H9 (cell line): Measurements from ENCODE around the gene PCDH9. TPM values are rescaled to one million over a fixed set of nuclear protein-coding genes. Genes with fewer than 3 reads are reported as not detected.

ENCODE experiments used
- DNase-seq: peaks from one replicate; pipeline ENCODE4 v3.0.0-alpha.2; 2017
- H2AFZ ChIP-seq: one replicate; pipeline ENCODE4 v1.6.1; 2013; ENCODE audit warnings: mild to moderate bottlenecking, low read length, control low read depth, moderate library complexity
- H2AK5ac ChIP-seq: 2 replicates; pipeline ENCODE4 v1.6.1; 2013; ENCODE audit warnings: low read length, control low read depth, mixed read lengths; ENCODE audit not compliant: insufficient read length
- H2BK120ac ChIP-seq: one replicate; pipeline ENCODE4 v1.6.1; 2013; ENCODE audit warnings: low read depth, mild to moderate bottlenecking, low read length, control low read depth, inconsistent platforms; ENCODE audit not compliant: poor library complexity, severe bottlenecking
- H2BK12ac ChIP-seq: 2 replicates; pipeline ENCODE4 v1.6.1; 2013; ENCODE audit warnings: low read length, control low read depth, mixed read lengths, low read depth; ENCODE audit not compliant: insufficient read length
- H2BK15ac ChIP-seq: 2 replicates; pipeline ENCODE4 v1.6.1; 2013; ENCODE audit warnings: low read depth, low read length, control low read depth
- H2BK20ac ChIP-seq: one replicate; pipeline ENCODE4 v1.6.1; 2013; ENCODE audit warnings: low read depth, mild to moderate bottlenecking, low read length, control low read depth, inconsistent platforms; ENCODE audit not compliant: poor library complexity, severe bottlenecking
- H2BK5ac ChIP-seq: 2 replicates; pipeline ENCODE4 v1.6.1; 2013; ENCODE audit warnings: low read length, control low read depth, mixed read lengths; ENCODE audit not compliant: insufficient read length
- H3K14ac ChIP-seq: 2 replicates; pipeline ENCODE4 v1.6.1; 2013; ENCODE audit warnings: low read length, control low read depth; ENCODE audit not compliant: insufficient read depth
- H3K18ac ChIP-seq: 2 replicates; pipeline ENCODE4 v1.6.1; 2013; ENCODE audit warnings: low read depth, mild to moderate bottlenecking, mixed read lengths, low read length, control low read depth; ENCODE audit not compliant: insufficient read length
- H3K23ac ChIP-seq: 2 replicates; pipeline ENCODE4 v1.6.1; 2013; ENCODE audit warnings: low read length, control low read depth, mixed read lengths, low read depth; ENCODE audit not compliant: insufficient read length
- H3K23me2 ChIP-seq: 2 replicates; pipeline ENCODE4 v1.6.1; 2013; ENCODE audit warnings: low read depth, mild to moderate bottlenecking, mixed read lengths, low read length, control low read depth; ENCODE audit not compliant: insufficient read length, poor library complexity, severe bottlenecking
- H3K27ac ChIP-seq: 2 replicates; pipeline ENCODE4 v1.5.1; 2013; ENCODE audit warnings: low read length, control low read depth, mixed read lengths, low read depth; ENCODE audit not compliant: insufficient read length
- H3K27me3 ChIP-seq: 2 replicates; pipeline ENCODE4 v1.6.1; 2013; ENCODE audit warnings: low read length, control low read depth, inconsistent platforms; ENCODE audit not compliant: insufficient read depth
- H3K4ac ChIP-seq: 2 replicates; pipeline ENCODE4 v1.6.1; 2013; ENCODE audit warnings: low read depth, mild to moderate bottlenecking, control low read depth, inconsistent platforms, low read length, moderate library complexity
- H3K4me1 ChIP-seq: 2 replicates; pipeline ENCODE4 v1.6.1; 2013; ENCODE audit warnings: low read length, control low read depth, inconsistent platforms; ENCODE audit not compliant: insufficient read depth
- H3K4me2 ChIP-seq: 2 replicates; pipeline ENCODE4 v1.6.1; 2013; ENCODE audit warnings: low read length, control low read depth, mixed read lengths; ENCODE audit not compliant: insufficient read length, insufficient read depth
- H3K56ac ChIP-seq: 2 replicates; pipeline ENCODE4 v1.6.1; 2013; ENCODE audit warnings: low read depth, mild to moderate bottlenecking, mixed read lengths, low read length, control low read depth; ENCODE audit not compliant: insufficient read length
- H3K79me1 ChIP-seq: 2 replicates; pipeline ENCODE4 v1.6.1; 2013; ENCODE audit warnings: low read depth, mild to moderate bottlenecking, moderate library complexity, low read length, control low read depth, inconsistent platforms; ENCODE audit not compliant: insufficient read depth, poor library complexity, severe bottlenecking
- H3K79me2 ChIP-seq: 2 replicates; pipeline ENCODE4 v1.6.1; 2013; ENCODE audit warnings: low read length, control low read depth, inconsistent platforms; ENCODE audit not compliant: insufficient read depth
- H3K9ac ChIP-seq: 2 replicates; pipeline ENCODE4 v1.6.1; 2013; ENCODE audit warnings: low read length, control low read depth, mixed read lengths; ENCODE audit not compliant: insufficient read length; ENCODE audit errors: extremely low read depth
- H3K9me3 ChIP-seq: one replicate; pipeline ENCODE4 v1.6.1; 2013; ENCODE audit warnings: low read depth, low read length, inconsistent platforms; ENCODE audit not compliant: control insufficient read depth
- H3T11ph ChIP-seq: one replicate; pipeline ENCODE4 v1.6.1; 2013; ENCODE audit warnings: mild to moderate bottlenecking, low read length, control low read depth, inconsistent platforms
- H4K20me1 ChIP-seq: one replicate; pipeline ENCODE4 v1.6.1; 2013; ENCODE audit not compliant: control insufficient read depth, insufficient read length, insufficient read depth
- H4K5ac ChIP-seq: 2 replicates; pipeline ENCODE4 v1.6.1; 2013; ENCODE audit warnings: low read depth, mild to moderate bottlenecking, mixed read lengths, low read length, control low read depth; ENCODE audit not compliant: insufficient read length
- H4K8ac ChIP-seq: replicated peaks from 2 replicates; pipeline ENCODE4 v1.6.1; 2013; ENCODE audit warnings: low read length, control low read depth, mixed read lengths, low read depth; ENCODE audit not compliant: insufficient read length
- H4K91ac ChIP-seq: 2 replicates; pipeline ENCODE4 v1.6.1; 2013; ENCODE audit warnings: low read depth, mild to moderate bottlenecking, moderate library complexity, mixed read lengths, low read length, control low read depth; ENCODE audit not compliant: insufficient read length
- H3K27ac Mint-ChIP-seq, 3 experiments: 2 replicates in 2 of 3; 3 replicates in 1 of 3; pipeline ENCODE4 v1.8.0; 2020 to 2021; ENCODE audit warnings: mixed read lengths in 3 of 3, mild to moderate bottlenecking in 1 of 3, moderate library complexity in 1 of 3
- H3K27me3 Mint-ChIP-seq: 2 replicates; pipeline ENCODE4 v1.8.0; 2021; ENCODE audit warnings: low read depth, mild to moderate bottlenecking, moderate library complexity, mixed read lengths
- H3K36me3 Mint-ChIP-seq, 3 experiments: 2 replicates in 2 of 3; 3 replicates in 1 of 3; pipeline ENCODE4 v1.8.0; 2020 to 2021; ENCODE audit warnings: low read depth in 3 of 3, mixed read lengths in 3 of 3; ENCODE audit not compliant: insufficient read depth in 1 of 3
- H3K4me1 Mint-ChIP-seq, 2 experiments: 2 replicates each; pipeline ENCODE4 v1.8.0; 2020; ENCODE audit warnings: mixed read lengths in 2 of 2
- H3K4me3 Mint-ChIP-seq, 2 experiments: 2 replicates in 1 of 2; 3 replicates in 1 of 2; pipeline ENCODE4 v1.8.0; 2020 to 2021; ENCODE audit warnings: mild to moderate bottlenecking in 2 of 2, mixed read lengths in 2 of 2, moderate library complexity in 1 of 2
- H3K9me3 Mint-ChIP-seq, 2 experiments: 2 replicates in 1 of 2; 3 replicates in 1 of 2; pipeline ENCODE4 v1.8.0; 2020; ENCODE audit warnings: mild to moderate bottlenecking in 2 of 2, mixed read lengths in 2 of 2, moderate library complexity in 1 of 2
- WGBS: extraction: QIAGEN DNeasy Blood & Tissue Kit; methylation state at CpG from one replicate; pipeline ENCODE4 v1.1.7; 2013; ENCODE audit warnings: missing lambda C conversion rate, low lambda C conversion rate, mixed read lengths; ENCODE audit not compliant: insufficient read length; ENCODE audit errors: extremely low coverage; 5-methylcytosine and 5-hydroxymethylcytosine counted together
- total RNA-seq: library from RNA; stranded (reverse); gene quantifications from 2 replicates; pipeline ENCODE4 v1.2.1, GENCODE V29; 2021
- TF ChIP-seq, protein P1 (sequence below): fragments of 200-600 bp; sonication (generic); conservative IDR thresholded peaks from 3 replicates; pipeline ENCODE4 v1.8.0; 2021; ENCODE audit warnings: antibody characterized with exemption, mild to moderate bottlenecking

PCDH9 gene
- total RNA-seq, 1 experiment from 2014 or later, result 0.11 TPM

DNA sequence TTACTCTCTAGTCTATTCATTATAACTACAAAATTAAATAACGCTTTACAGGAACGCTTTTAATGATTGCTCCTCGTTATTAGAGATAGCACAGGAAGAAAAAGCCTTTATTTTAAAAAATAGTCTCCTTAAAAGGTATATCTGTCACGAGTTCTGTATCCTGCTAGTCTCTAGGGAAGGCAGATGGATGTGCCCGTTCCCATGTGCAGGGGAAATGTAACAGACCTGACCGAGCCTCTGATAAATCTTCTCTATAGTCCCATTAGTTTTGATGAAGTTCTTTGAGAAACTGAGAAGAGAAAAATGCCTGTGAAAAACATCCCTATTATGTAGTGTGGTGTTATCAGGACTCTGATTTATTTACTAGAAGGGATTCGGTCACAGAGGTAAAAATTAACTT is 226.4 kb downstream of the PCDH9 start:
- Histone ChIP-seq H3K23me2 (no peaks in the 10 kb centered on the region), H3K23ac (no peak overlapping the region), H4K20me1 (no peaks in the 10 kb centered on the region), H4K5ac (no peak overlapping the region), H2BK20ac (no peak overlapping the region), H3K18ac (no peak overlapping the region), H4K91ac (no peak overlapping the region), H3K4ac (no peak overlapping the region), H2AFZ (no peak overlapping the region), H3K27me3 (no peaks in the 10 kb centered on the region), H3K79me1 (no peaks in the 10 kb centered on the region), H3K4me2 (no peak overlapping the region), H2BK120ac (no peak overlapping the region), H3T11ph (no peak overlapping the region), H2BK12ac (no peak overlapping the region), H4K8ac (no peak overlapping the region), H3K4me1 (no peaks in the 10 kb centered on the region), H2AK5ac (no peak overlapping the region), H2BK15ac (no peak overlapping the region), H3K56ac (no peak overlapping the region), H3K79me2 (no peaks in the 10 kb centered on the region), H3K27ac (no peak overlapping the region), H3K9me3 (no peaks in the 10 kb centered on the region), H3K14ac (no peak overlapping the region), H3K9ac (no peak overlapping the region), H2BK5ac (no peak overlapping the region)
- H3K36me3 Mint-ChIP-seq, result no peaks in the 10 kb centered on the region
- no peaks in the 10 kb centered on the region for H3K27me3 Mint-ChIP-seq
- TF ChIP-seq, protein P1, sequence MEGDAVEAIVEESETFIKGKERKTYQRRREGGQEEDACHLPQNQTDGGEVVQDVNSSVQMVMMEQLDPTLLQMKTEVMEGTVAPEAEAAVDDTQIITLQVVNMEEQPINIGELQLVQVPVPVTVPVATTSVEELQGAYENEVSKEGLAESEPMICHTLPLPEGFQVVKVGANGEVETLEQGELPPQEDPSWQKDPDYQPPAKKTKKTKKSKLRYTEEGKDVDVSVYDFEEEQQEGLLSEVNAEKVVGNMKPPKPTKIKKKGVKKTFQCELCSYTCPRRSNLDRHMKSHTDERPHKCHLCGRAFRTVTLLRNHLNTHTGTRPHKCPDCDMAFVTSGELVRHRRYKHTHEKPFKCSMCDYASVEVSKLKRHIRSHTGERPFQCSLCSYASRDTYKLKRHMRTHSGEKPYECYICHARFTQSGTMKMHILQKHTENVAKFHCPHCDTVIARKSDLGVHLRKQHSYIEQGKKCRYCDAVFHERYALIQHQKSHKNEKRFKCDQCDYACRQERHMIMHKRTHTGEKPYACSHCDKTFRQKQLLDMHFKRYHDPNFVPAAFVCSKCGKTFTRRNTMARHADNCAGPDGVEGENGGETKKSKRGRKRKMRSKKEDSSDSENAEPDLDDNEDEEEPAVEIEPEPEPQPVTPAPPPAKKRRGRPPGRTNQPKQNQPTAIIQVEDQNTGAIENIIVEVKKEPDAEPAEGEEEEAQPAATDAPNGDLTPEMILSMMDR, result no peak
- no peak for DNase-seq
- WGBS, result no CpG with 5 or more reads among the region's 7 CpGs
- H3K27ac Mint-ChIP-seq, result no peak overlapping the region
- no peak overlapping the region for H3K4me3 Mint-ChIP-seq
- peaks cover 0 to 4% of the 10 kb centered on the region in 2 experiments; a peak in 1 of 4 replicates for H3K4me1 Mint-ChIP-seq
- H3K9me3 Mint-ChIP-seq, result no peaks in the 10 kb centered on the region
